Thyroid gland (tissue), 4 donors: ENCODE results near the gene ULK4. TPM values are rescaled to one million over a fixed set of nuclear protein-coding genes. Genes with fewer than 3 reads are reported as not detected.

Experiments used
- DNase-seq, 2 donors: peaks; one replicate each; pipeline ENCODE4 v3.0.0-alpha.2; 2019
- H3K27ac ChIP-seq, 3 donors: fragments of 200-600 bp; sonication (generic); 1 replicate in 2 of 3; 2 replicates in 1 of 3; pipeline ENCODE4 v1.5.1; 2016 to 2019; ENCODE audit warnings: mild to moderate bottlenecking in 1 of 3, moderate library complexity in 1 of 3
- H3K27me3 ChIP-seq: fragments of 200-600 bp; sonication (generic); one replicate; pipeline ENCODE4 v1.5.1; 2019
- H3K36me3 ChIP-seq, 2 donors: fragments of 200-600 bp; sonication (generic); one replicate each; pipeline ENCODE4 v1.5.1; 2016 to 2019
- H3K4me1 ChIP-seq, 2 donors: fragments of 200-600 bp; sonication (generic); one replicate each; pipeline ENCODE4 v1.5.1; 2017 to 2019
- H3K4me3 ChIP-seq, 3 donors: fragments of 200-600 bp; sonication (generic); replicated peaks in 1 of 3; 1 replicate in 2 of 3; 2 replicates in 1 of 3; pipeline ENCODE4 v1.5.1; 2016; ENCODE audit warnings: mild to moderate bottlenecking in 1 of 3
- H3K9me3 ChIP-seq: fragments of 200-600 bp; sonication (generic); one replicate; pipeline ENCODE4 v1.5.1; 2017
- CTCF ChIP-seq, 6 experiments: fragments of 200-600 bp in 3 of 6; fragments of 450-650 bp in 3 of 6; sonication (generic) in 3 of 6; IDR thresholded peaks; one replicate each; pipeline ENCODE4 v1.5.1; 2016 to 2019; ENCODE audit warnings: antibody characterized with exemption in 6 of 6, mild to moderate bottlenecking in 2 of 6, inconsistent platforms in 1 of 6, moderate library complexity in 1 of 6
- POLR2A ChIP-seq, 2 donors: fragments of 450-650 bp; IDR thresholded peaks; one replicate each; pipeline ENCODE4 v1.6.1; 2017; ENCODE audit warnings: antibody characterized with exemption in 2 of 2, mild to moderate bottlenecking in 2 of 2, moderate library complexity in 1 of 2
- WGBS, 2 donors: methylation state at CpG; one replicate each; pipeline ENCODE4 v1.1.5; 2017; 5-methylcytosine and 5-hydroxymethylcytosine counted together
- intact Hi-C: fragments of 100-400 bp; cut with DNase I; formaldehyde crosslinking; loops from one replicate; pipeline ENCODE4 v1.15.1; 2023
- total RNA-seq, 4 donors: library from RNA; depleted of rRNA; stranded (reverse); fragments of >200 nt; gene quantifications; one replicate each; pipeline ENCODE4 v1.2.3, GENCODE V29; 2016

Gene ULK4
- total RNA-seq, 4 donors from 2014 or later = 18.7 to 58.2 (median 43.3) TPM

- DNase-seq = no peak
- Histone ChIP-seq H3K27me3 (no peaks in the 10 kb centered on the region), H3K9me3 (no peaks in the 10 kb centered on the region), H3K4me3 (no peak overlapping the region), H3K36me3 (no peaks in the 10 kb centered on the region), H3K27ac (no peak overlapping the region), H3K4me1 (no peaks in the 10 kb centered on the region)
- TF ChIP-seq POLR2A (IDR thresholded peaks at IDR 0.05) (no peak), CTCF (IDR thresholded peaks at IDR 0.05) (no peak)
- intact Hi-C loops = no loop called here
- 76 to 80% methylated on average over 2 of the region's 2 CpGs for WGBS, 2 donors
These were observed 527.1 kb downstream of the ULK4 start for GRCh38 chr3:41434781-41435180.

DNA sequence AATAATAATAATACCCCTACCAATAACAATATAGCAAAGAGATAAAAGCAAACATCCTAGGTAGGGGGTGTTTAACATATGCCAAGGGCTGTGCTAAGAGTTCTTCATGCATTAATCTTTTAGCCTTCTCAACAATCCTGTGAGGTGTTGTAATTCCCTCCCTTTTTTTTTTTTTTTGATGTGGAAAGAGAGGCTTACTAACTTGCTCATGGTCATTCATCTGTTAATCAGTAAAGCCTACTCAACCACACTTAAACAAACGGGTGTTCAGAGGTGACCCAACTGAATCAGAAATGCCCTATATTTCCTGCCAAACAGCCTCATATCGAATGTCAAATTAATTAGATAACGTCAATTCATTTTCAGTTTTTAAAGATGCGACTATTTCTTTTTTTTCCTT is 530.5 kb downstream of the ULK4 start:
- H3K27me3 ChIP-seq = no peaks in the 10 kb centered on the region
- H3K4me3 ChIP-seq = no peak overlapping the region
- intact Hi-C loops = no loop called here
- no peak for DNase-seq
- no peaks in the 10 kb centered on the region for H3K4me1 ChIP-seq
- TF ChIP-seq POLR2A (IDR thresholded peaks at IDR 0.05) (no peak), CTCF (IDR thresholded peaks at IDR 0.05) (no peak)
- H3K9me3 ChIP-seq = no peaks in the 10 kb centered on the region
- WGBS, 2 donors = 71% methylated on average over 4 of the region's 4 CpGs
- no peak overlapping the region for H3K27ac ChIP-seq
- H3K36me3 ChIP-seq = no peaks in the 10 kb centered on the region

GRCh38 chr3:41430886-41431285 is 531.0 kb downstream of the ULK4 start:
- intact Hi-C loops = no loop called here
- H3K9me3 ChIP-seq = no peaks in the 10 kb centered on the region
- DNase-seq = no peak
- WGBS, 2 donors = 95 to 97% methylated on average over 12 of the region's 12 CpGs
- H3K36me3 ChIP-seq = no peaks in the 10 kb centered on the region
- no peak overlapping the region for H3K4me3 ChIP-seq
- H3K27ac ChIP-seq = no peak overlapping the region
- H3K27me3 ChIP-seq = no peaks in the 10 kb centered on the region
- no peaks in the 10 kb centered on the region for H3K4me1 ChIP-seq
- TF ChIP-seq POLR2A (IDR thresholded peaks at IDR 0.05) = no peak
- no peak for TF ChIP-seq CTCF (IDR thresholded peaks at IDR 0.05)

DNA sequence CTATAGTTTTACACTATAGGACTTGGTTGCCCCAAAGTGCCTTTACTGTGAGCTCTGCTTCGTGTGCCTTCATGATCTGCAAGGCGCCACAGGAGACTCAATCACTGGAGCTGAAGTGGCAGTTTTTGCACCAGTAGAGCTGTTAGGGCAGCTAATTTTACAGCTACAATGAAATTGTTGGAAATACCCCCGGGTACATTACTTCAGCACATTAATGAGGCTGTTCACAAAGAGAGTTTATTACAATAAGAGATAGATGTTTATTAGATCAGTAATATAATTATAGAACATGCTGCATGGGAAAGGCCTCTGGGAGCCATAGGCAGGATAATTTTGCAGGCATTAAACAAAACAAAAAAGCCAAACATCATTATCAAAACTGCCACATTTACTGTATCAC is 531.5 kb downstream of the ULK4 start:
- intact Hi-C loops = no loop called here
- no peak for DNase-seq
- no peak for TF ChIP-seq POLR2A (IDR thresholded peaks at IDR 0.05)
- no peak for TF ChIP-seq CTCF (IDR thresholded peaks at IDR 0.05)

GRCh38 chr3:41426485-41426884 is 535.4 kb downstream of the ULK4 start:
- H3K9me3 ChIP-seq = no peaks in the 10 kb centered on the region
- intact Hi-C loops = no loop called here
- H3K27me3 ChIP-seq = no peaks in the 10 kb centered on the region
- 81 to 86% methylated on average over 3 of the region's 3 CpGs for WGBS, 2 donors
- no peak for TF ChIP-seq POLR2A (IDR thresholded peaks at IDR 0.05)
- TF ChIP-seq CTCF (IDR thresholded peaks at IDR 0.05) = no peak
- DNase-seq = no peak
- H3K4me1 ChIP-seq = no peaks in the 10 kb centered on the region
- H3K36me3 ChIP-seq = no peaks in the 10 kb centered on the region
- no peak overlapping the region for H3K4me3 ChIP-seq
- H3K27ac ChIP-seq = no peak overlapping the region

More for the DNA sequence above, 531.5 kb downstream of the ULK4 start:
- no peaks in the 10 kb centered on the region for H3K36me3 ChIP-seq
- H3K27ac ChIP-seq = no peak overlapping the region
- no peaks in the 10 kb centered on the region for H3K9me3 ChIP-seq
- WGBS, 2 donors = 91 to 94% methylated on average over 3 of the region's 3 CpGs
- no peaks in the 10 kb centered on the region for H3K4me1 ChIP-seq
- H3K4me3 ChIP-seq = no peak overlapping the region
- H3K27me3 ChIP-seq = no peaks in the 10 kb centered on the region
